GM12873 (cell line): ENCODE measurements around the gene CTNNA1.

Experiments
- TF ChIP-seq, protein P1 (sequence below): IDR thresholded peaks from 2 replicates; pipeline ENCODE4 v1.5.1; 2012; ENCODE audit warnings: low read depth, mild to moderate bottlenecking, moderate library complexity, low read length, control low read depth; ENCODE audit not compliant: insufficient read depth; ENCODE audit errors: missing control alignments

The CTNNA1 gene

GRCh38 chr5:138898742-138899141 is 145.5 kb downstream of the CTNNA1 start:
- TF ChIP-seq, protein P1, sequence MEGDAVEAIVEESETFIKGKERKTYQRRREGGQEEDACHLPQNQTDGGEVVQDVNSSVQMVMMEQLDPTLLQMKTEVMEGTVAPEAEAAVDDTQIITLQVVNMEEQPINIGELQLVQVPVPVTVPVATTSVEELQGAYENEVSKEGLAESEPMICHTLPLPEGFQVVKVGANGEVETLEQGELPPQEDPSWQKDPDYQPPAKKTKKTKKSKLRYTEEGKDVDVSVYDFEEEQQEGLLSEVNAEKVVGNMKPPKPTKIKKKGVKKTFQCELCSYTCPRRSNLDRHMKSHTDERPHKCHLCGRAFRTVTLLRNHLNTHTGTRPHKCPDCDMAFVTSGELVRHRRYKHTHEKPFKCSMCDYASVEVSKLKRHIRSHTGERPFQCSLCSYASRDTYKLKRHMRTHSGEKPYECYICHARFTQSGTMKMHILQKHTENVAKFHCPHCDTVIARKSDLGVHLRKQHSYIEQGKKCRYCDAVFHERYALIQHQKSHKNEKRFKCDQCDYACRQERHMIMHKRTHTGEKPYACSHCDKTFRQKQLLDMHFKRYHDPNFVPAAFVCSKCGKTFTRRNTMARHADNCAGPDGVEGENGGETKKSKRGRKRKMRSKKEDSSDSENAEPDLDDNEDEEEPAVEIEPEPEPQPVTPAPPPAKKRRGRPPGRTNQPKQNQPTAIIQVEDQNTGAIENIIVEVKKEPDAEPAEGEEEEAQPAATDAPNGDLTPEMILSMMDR = no peak

DNA sequence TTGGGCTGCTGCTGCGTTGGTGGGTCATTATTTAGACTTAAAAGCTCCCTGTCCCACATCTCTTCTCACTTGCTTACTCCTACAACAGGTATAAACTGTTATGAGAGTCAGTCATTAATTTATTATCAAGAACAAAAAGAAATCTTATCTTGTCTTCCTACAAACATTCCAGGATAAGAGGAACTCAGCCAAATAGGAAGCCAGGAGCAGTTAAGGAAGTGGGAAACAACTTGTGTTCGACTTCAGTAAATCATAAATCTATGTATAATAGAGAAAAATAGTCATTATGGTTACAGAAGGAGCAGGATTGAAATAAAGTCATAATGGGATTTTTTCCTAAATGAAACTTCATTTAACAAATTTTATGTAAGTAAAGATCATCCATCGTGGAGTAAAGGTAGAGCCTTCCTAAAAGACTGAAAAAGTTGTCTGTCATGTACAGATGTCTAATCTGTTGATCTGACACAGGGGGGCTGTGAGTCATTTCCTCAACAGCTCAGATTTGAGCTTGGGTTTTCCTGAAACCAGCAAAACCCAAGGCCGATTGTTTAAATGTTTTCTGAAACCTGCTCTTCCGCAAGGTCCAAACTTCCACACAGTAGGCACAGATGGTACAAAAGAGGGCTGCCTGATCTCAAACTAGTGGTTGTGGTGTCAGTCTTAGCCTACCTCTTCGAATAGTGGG is 147.2 kb downstream of the CTNNA1 start:
- TF ChIP-seq, protein P1 = no peak

GRCh38 chr5:138901716-138902115 is 148.5 kb downstream of the CTNNA1 start:
- TF ChIP-seq, protein P1 = no peak

DNA sequence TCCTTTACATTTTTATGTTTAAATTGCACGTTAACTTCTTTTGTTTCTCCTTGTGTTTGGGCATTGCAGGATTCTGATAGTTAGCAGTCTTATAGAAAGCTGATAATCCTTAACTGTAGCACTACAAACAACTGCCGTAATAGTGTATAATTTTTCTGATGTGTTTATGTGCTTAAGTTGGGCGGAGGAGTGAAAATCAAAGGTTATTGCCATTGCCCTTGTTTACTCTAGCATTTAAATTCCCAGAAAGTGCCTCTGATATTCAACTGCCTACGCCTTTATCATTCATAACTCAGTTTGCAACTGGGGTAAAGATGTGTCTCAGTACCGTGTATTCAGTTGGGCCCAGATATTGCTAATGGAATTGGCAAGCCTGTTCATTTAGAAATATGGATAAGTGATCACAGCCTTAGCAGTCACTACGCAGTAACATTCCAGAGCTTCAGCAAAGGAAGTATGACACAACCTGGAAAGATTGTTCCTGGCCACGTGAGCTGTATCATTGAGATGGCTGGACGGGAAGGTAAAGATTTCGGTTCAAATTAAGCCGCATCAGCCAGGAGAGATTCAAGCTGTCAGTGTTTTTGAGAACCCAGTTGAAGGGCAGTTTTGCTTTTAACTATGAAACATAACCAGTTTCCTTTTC is 150.0 kb downstream of the CTNNA1 start:
- TF ChIP-seq, protein P1 = no peak

- TF ChIP-seq, protein P1 = no peak
Measured at GRCh38 chr5:138905541-138905940, 152.3 kb downstream of the CTNNA1 start.

GRCh38 chr5:138909734-138910133 is 156.5 kb downstream of the CTNNA1 start:
- TF ChIP-seq, protein P1 = no peak

DNA sequence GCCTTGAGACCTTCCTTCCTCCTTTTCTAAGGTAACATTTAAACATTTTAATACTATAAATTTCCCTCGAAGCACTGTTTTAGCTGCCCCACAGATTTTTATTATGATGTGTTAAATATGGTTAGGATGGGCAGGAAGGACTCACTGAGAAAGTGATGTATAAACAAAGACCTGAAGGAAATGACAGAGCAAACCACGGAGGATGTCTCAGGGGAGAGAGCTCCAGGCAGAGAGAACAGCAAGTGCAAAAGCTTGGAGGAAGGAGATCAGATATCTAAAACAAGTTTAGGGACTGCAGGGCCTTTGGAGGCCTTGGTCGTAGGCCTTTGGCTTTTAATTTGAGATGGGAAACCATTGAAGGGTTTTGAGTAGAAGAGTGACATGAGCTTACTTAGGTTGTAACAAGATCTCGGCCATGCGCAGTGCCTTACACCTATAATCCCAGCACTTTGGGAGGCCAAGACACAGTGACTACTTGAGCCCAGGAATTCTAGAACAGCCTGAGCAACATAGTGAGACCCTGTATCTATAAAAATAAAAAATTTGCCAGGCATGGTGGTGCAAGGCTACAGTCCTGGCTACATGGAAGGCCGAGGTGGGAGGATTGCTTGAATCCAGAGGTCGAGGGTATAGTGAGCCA is 157.4 kb downstream of the CTNNA1 start:
- TF ChIP-seq, protein P1 = no peak
